Right lobe of liver (tissue), 4 donors: Measurements from ENCODE around the gene SCAND1.

ENCODE experiments used
- POLR2A ChIP-seq: fragments of 450-650 bp; IDR thresholded peaks from one replicate; pipeline ENCODE4 v1.6.1; 2017; ENCODE audit warnings: antibody characterized with exemption, mild to moderate bottlenecking
- TF ChIP-seq, protein P1 (sequence below), 4 donors: fragments of 200-600 bp in 3 of 4; fragments of 450-650 bp in 1 of 4; IDR thresholded peaks; one replicate each; pipeline versions ENCODE4 v1.5.1 to v1.8.0; 2016 to 2022; ENCODE audit warnings: antibody characterized with exemption in 4 of 4, mild to moderate bottlenecking in 2 of 4
- donor health status: DM: no; HTN: no; CAD: no.
- donor health status: DM: no; HTN: no; CAD: no.
- donor health status: DM: no; HTN: yes; CAD: no.

DNA sequence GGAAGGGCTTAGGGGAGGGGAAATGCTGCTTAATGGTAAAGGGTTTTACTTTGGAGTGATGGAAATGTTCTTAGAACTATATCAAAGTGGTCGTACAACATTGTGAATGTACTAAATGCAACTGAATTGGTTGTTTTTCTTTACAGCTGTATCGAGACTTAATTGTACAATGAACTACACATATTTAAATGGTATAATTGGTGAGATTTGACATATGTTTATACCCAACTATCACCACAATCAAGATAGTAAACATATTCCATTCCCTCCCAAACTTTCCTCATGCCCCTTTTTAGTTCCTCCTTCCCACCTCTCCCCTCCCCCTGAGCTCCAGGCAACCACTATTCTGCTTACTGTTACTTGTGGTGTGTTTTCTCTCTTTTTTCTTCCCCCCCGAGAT is 44.0 kb downstream of the SCAND1 start:
- TF ChIP-seq, protein P1, sequence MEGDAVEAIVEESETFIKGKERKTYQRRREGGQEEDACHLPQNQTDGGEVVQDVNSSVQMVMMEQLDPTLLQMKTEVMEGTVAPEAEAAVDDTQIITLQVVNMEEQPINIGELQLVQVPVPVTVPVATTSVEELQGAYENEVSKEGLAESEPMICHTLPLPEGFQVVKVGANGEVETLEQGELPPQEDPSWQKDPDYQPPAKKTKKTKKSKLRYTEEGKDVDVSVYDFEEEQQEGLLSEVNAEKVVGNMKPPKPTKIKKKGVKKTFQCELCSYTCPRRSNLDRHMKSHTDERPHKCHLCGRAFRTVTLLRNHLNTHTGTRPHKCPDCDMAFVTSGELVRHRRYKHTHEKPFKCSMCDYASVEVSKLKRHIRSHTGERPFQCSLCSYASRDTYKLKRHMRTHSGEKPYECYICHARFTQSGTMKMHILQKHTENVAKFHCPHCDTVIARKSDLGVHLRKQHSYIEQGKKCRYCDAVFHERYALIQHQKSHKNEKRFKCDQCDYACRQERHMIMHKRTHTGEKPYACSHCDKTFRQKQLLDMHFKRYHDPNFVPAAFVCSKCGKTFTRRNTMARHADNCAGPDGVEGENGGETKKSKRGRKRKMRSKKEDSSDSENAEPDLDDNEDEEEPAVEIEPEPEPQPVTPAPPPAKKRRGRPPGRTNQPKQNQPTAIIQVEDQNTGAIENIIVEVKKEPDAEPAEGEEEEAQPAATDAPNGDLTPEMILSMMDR (IDR thresholded peaks at IDR 0.05), result no peak
- no peak for TF ChIP-seq POLR2A
